ENCODE measurements around the gene PNPLA7. TPM values are rescaled to one million over a fixed set of nuclear protein-coding genes. Genes with fewer than 3 reads are reported as not detected.

The PNPLA7 gene
- polyA plus RNA-seq, 1 of the 3 experiments (the other 2 are of a cell fraction), result 0.99 TPM

DNA sequence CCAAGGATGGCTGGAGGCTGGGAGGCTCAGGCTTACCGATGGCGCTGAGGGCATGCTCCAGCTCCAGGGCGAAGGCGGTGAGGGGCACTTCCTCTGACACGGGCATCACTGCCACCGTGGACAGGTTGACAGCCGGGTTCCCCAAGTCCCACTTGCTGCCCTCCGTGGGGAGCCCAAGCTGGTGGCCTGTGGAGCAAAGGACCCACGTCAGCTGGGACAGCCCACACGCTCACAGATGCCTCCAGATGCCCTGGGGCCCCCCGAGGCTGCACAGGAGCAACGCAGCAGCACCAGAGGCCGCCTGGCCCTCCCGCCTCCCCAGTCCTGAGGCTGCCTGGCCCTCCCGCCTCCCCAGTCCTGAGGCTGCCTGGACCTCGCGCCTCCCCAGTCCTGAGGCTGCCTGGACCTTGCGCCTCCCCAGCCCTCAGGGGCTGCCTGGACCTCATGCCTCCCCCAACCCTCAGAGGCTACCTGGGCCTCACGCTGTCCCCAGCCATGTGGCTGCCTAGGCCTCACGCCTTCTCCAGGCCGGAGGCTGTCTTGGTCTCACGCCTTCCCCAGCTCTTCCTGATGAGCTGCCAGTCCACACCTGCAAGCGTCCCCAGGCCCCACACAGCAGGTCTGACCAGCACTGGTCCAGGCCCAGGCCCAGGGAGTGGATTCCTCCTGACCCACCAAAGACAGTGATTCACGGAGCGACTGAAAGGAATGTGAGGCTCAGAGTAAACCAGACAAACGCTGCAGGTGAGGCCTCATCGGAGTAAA is 65.5 kb downstream of the PNPLA7 start:
- peak; percentile 26 for DNase-seq
- Histone ChIP-seq H2AFZ (ENCODE audit: low read depth) (no peak overlapping the region), H3K9me3 (no peaks in the 10 kb centered on the region), H3K36me3 (replicated peaks in 1 of 2; ENCODE audit: control insufficient read depth in 1 of 2, insufficient read depth in 2 of 2, low read length in 1 of 2) (no peaks in the 10 kb centered on the region), H3K27ac (ENCODE audit: low read depth in 2 of 2, low read length in 1 of 2) (no peak overlapping the region), H3K4me1 (ENCODE audit: control insufficient read depth in 1 of 2, insufficient read depth in 2 of 2, low read depth in 1 of 2, low read length in 1 of 2) (peaks cover 0 to 39% of the 10 kb centered on the region in 2 experiments; a peak in 1 of 4 replicates), H3K4me3 (ENCODE audit: low read depth in 2 of 2, low read length in 1 of 2) (no peak overlapping the region), H3K4me2 (no peak overlapping the region), H3K9me2 (no peaks in the 10 kb centered on the region), H3K9ac (no peak overlapping the region), H3F3A (replicated peaks; ENCODE audit: insufficient read depth) (no peaks in the 10 kb centered on the region), H3K27me3 (ENCODE audit: insufficient read depth) (no peaks in the 10 kb centered on the region), H3K79me2 (ENCODE audit: insufficient read depth) (no peaks in the 10 kb centered on the region), H4K20me1 (ENCODE audit: insufficient read depth) (no peaks in the 10 kb centered on the region)
- TF ChIP-seq RCOR1 (IDR thresholded peaks at IDR 0.05; ENCODE audit: low read length), result no peak
- TF ChIP-seq EP300 (IDR thresholded peaks at IDR 0.05; ENCODE audit: borderline replicate concordance in 1 of 2, low read depth in 1 of 2, low read length in 1 of 2), result no peak
- no peak for TF ChIP-seq TCF12 (IDR thresholded peaks at IDR 0.05)
- TF ChIP-seq, protein P1, sequence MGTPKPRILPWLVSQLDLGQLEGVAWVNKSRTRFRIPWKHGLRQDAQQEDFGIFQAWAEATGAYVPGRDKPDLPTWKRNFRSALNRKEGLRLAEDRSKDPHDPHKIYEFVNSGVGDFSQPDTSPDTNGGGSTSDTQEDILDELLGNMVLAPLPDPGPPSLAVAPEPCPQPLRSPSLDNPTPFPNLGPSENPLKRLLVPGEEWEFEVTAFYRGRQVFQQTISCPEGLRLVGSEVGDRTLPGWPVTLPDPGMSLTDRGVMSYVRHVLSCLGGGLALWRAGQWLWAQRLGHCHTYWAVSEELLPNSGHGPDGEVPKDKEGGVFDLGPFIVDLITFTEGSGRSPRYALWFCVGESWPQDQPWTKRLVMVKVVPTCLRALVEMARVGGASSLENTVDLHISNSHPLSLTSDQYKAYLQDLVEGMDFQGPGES (IDR thresholded peaks at IDR 0.05; ENCODE audit: low read depth, low read length), result no peak
- TF ChIP-seq ZBTB33 (IDR thresholded peaks at IDR 0.05; ENCODE audit: borderline replicate concordance, low read depth), result no peak
- no peak for TF ChIP-seq MAX (IDR thresholded peaks at IDR 0.05; ENCODE audit: low read depth)
- no peak for TF ChIP-seq MXI1 (IDR thresholded peaks at IDR 0.05; ENCODE audit: low read depth, low read length)
- TF ChIP-seq TEAD4 (IDR thresholded peaks at IDR 0.05; ENCODE audit: borderline replicate concordance, insufficient read depth), result no peak
- no peak for TF ChIP-seq FOSL2 (IDR thresholded peaks at IDR 0.05; ENCODE audit: borderline replicate concordance, low read depth)
- TF ChIP-seq POLR2AphosphoS5 (IDR thresholded peaks at IDR 0.05; ENCODE audit: low read depth, low read length), result no peak
- TF ChIP-seq GABPA (IDR thresholded peaks at IDR 0.05; ENCODE audit: low read depth), result no peak
- no peak for TF ChIP-seq SIN3A (IDR thresholded peaks at IDR 0.05; ENCODE audit: borderline replicate concordance, low read depth, low read length)
- WGBS (ENCODE audit: low lambda C conversion rate), result 86% methylated on average over 18 of the region's 27 CpGs
- CTCF ChIA-PET, result no interaction called here
- POLR2A ChIA-PET, result no interaction called here

Measured in SK-N-SH (cell line).